ENCODE results near the gene ADAM30.

ADAM30 gene

GRCh38 chr1:119895102-119895501, 1.2 kb downstream of the ADAM30 start:
- TF ChIP-seq GATA3 (IDR thresholded peaks at IDR 0.05; ENCODE audit: low read depth, low read length) (no peak), GATA2 (IDR thresholded peaks at IDR 0.05; ENCODE audit: low read depth, low read length) (no peak)

DNA sequence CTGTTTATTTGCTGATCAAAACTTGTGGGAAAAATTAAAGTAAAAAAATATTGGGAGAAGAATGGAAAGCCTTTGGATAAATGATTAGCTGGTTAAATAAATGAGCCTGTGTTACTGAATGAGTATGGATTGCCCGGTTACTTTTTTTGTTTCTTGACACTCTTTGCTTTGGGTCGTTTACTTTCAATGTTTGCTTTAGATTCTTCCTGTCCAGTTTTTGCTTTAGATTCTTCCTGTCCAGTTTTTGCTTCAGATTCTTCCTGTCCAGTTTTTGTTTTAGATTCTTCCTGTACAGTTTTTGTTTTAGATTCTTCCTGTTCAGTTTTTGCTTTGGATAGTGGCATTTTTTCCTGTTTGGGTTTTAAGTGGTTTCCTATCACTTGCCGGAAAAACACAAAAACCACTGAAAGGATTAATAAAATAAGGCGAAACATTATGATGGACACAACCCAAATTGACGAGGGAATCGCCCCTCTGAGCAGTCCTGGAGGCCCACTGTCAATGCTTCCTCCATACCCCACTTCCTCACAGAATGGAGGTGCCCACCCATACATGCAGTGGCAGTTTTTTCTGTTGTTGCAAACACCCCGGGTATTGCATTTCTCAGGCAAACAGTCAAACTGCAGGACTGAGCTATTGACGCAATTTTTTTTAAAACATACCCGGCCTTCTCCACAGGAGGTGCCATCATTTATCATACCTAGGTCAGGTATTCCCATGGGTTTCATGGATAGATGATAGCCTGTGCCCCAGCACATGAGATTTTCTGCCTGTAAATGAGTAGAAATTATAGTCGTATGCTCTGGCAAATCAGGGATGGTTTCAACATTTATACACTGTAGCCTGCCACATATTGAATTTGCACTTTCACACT, 2.3 kb downstream of the ADAM30 start:
- TF ChIP-seq GATA3 (IDR thresholded peaks at IDR 0.05; ENCODE audit: low read depth, low read length) (no peak), GATA2 (IDR thresholded peaks at IDR 0.05; ENCODE audit: low read depth, low read length) (no peak)

DNA sequence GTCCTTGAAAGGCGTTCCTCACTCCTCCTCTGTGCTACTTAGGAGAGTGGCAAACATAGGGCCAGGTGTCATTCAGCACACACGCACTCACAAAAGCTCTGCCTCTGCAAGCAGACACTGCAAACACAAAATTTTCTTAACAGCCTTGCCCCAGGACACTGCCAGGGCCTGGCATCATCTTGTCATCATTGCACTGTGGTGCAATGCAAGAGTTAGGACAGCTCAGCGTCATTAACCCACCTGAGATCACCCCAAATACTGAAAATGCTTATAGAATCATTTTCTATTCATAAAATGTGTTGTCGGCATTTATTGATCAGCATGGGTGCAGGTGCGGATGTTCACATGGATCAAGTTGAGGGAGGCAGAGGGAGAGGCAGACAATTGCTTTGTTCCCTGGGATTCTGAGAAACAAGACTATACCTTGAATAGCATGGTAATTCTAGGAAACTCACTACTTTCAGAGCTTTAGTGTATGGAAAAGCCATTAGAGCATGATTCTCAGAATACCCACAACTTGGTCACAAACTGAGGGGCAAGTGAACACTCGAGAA, 3.0 kb downstream of the ADAM30 start:
- TF ChIP-seq GATA3 (IDR thresholded peaks at IDR 0.05; ENCODE audit: low read depth, low read length), result no peak
- TF ChIP-seq GATA2 (IDR thresholded peaks at IDR 0.05; ENCODE audit: low read depth, low read length), result no peak

- TF ChIP-seq GATA3 (IDR thresholded peaks at IDR 0.05; ENCODE audit: low read depth, low read length) (no peak), GATA2 (IDR thresholded peaks at IDR 0.05; ENCODE audit: low read depth, low read length) (no peak)
Observed at GRCh38 chr1:119891386-119891785, 4.9 kb downstream of the ADAM30 start.

- no peak for TF ChIP-seq GATA2 (IDR thresholded peaks at IDR 0.05; ENCODE audit: low read depth, low read length)
- TF ChIP-seq GATA3 (IDR thresholded peaks at IDR 0.05; ENCODE audit: low read depth, low read length), result no peak
Observed at GRCh38 chr1:119888476-119888875, 7.8 kb downstream of the ADAM30 start.

- TF ChIP-seq GATA2 (IDR thresholded peaks at IDR 0.05; ENCODE audit: low read depth, low read length), result no peak
Observed at GRCh38 chr1:119887427-119887826, 8.9 kb downstream of the ADAM30 start.

DNA sequence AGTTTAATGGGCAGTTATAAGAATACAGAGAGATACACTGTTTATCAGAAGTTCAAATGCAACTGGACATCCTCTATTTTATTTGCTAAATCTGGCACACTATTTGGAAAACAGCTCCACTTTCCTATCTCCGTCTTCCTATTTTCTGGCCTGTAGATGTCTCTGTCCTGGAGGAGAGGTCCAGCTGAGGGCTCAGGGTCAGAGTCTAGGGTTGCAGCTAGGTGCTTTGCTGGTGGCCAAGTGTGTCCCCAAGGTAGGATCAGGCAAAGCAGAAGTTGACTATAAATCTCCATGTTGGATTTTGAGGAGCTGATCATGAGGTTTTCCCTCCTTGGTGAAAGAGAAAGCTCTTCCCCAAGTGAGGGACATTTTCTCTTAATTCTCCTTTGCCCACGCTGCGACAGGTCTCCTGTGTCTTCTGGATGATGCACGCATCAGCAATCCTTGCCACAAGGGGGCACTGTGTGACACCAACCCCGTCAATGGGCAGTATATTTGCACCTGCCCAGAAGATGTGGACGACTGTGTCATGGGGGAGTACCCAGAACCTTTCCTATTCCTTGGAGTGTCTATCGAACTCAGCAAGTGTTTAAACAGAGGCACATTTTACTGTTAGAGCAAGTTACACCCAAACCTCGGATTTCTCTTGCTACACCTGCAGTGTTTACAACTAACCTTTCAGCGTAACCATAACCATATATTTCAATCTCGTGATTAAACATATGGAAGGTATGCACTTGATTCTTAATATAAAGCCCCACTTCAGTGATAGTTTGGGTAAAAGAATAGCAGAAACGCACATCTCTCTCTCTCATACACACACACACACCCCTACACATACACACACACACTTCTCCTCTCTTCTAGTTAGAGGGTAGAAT, 10.2 kb downstream of the ADAM30 start:
- TF ChIP-seq GATA3 (IDR thresholded peaks at IDR 0.05; ENCODE audit: low read depth, low read length) (no peak), GATA2 (IDR thresholded peaks at IDR 0.05; ENCODE audit: low read depth, low read length) (no peak)

- TF ChIP-seq GATA2 (IDR thresholded peaks at IDR 0.05; ENCODE audit: low read depth, low read length), result no peak
- TF ChIP-seq GATA3 (IDR thresholded peaks at IDR 0.05; ENCODE audit: low read depth, low read length), result no peak
Observed at GRCh38 chr1:119884711-119885110, 11.6 kb downstream of the ADAM30 start.

GRCh38 chr1:119883826-119884225, 12.5 kb downstream of the ADAM30 start:
- TF ChIP-seq GATA3 (IDR thresholded peaks at IDR 0.05; ENCODE audit: low read depth, low read length) (no peak), GATA2 (IDR thresholded peaks at IDR 0.05; ENCODE audit: low read depth, low read length) (no peak)

- TF ChIP-seq GATA2 (IDR thresholded peaks at IDR 0.05; ENCODE audit: low read depth, low read length) (no peak), GATA3 (IDR thresholded peaks at IDR 0.05; ENCODE audit: low read depth, low read length) (no peak)
Observed at GRCh38 chr1:119882132-119883049, 13.9 kb downstream of the ADAM30 start.

GRCh38 chr1:119879510-119880434, 16.5 kb downstream of the ADAM30 start:
- TF ChIP-seq GATA2 (IDR thresholded peaks at IDR 0.05; ENCODE audit: low read depth, low read length) (no peak), GATA3 (IDR thresholded peaks at IDR 0.05; ENCODE audit: low read depth, low read length) (no peak)

- no peak for TF ChIP-seq GATA3 (IDR thresholded peaks at IDR 0.05; ENCODE audit: low read depth, low read length)
- no peak for TF ChIP-seq GATA2 (IDR thresholded peaks at IDR 0.05; ENCODE audit: low read depth, low read length)
Observed at GRCh38 chr1:119878171-119878570, 18.1 kb downstream of the ADAM30 start.
